ENCODE measurements around the gene PGM2.
A peak's percentile ranks its signal among the peaks of the same experiment; 100 is the strongest.
"Not testable (repeated sequence)": the region's sequence is repeated elsewhere in the genome, so short reads cannot be mapped to it uniquely, and the experiment has no call there.

PGM2 gene

DNA sequence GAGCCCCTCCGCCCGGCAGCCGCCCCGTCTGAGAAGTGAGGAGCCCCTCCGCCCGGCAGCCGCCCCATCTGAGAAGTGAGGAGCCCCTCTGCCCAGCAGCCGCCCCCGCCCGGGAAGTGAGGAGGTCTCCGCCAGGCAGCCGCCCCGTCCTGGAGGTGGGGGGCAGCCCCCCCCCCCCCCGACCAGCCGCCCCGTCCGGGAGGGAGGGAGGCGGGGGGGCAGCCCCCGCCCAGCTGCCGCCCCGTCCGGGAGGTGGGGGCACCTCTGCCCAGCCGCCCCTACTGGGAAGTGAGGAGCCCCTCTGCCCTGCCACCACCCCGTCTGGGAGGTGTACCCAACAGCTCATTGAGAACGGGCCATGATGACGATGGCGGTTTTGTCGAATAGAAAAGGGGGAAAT is 6.0 kb upstream of the PGM2 start:
- DNase-seq, result not testable (repeated sequence)

DNA sequence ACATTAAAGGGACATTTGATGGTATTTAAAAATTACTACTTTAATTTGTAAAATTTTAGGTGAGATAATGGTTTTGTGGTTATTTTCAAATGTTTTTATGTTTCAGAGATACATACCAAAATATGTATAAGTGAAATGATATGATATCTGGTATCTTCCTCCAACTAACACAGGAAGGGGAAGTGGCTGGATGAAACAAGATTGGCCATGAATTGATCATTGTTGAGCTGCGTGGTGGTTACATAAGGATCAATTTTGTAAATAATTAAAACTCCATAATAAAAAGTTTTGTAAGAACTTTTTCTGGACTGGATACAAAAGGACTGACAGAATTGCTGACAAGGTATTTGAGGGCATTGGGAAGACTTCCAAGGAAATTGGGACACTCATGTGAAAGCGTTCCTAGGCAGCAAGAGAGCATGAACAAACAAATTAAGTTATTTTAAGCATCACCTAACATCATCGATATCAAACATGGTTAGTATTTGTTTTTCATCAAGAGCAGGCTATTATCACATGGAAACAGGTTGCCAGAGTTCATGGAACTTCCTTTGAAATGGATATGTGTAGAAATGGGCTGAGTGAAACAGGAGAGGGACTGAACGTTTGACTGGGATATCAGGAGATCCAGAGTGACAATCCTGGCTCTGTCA is 4.4 kb upstream of the PGM2 start:
- DNase-seq, result no peak

DNA sequence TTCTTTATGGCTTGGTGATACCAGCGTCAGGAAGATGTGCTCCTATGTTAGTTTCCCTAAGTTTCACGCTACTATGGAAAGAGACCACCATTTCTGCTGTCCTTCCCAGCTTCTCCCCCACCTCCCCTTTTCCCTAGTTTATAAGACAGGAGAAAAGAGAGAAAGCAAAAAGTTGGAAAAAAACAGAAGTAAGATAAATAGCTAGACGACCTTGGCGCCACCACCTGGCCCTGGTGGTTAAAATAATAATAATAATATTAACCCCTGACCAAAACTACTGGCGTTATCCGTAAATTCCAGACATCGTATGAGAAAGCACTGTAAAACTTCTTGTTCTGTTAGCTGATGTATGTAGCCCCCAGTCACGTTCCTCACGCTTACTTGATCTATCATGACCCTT is 985 bp upstream of the PGM2 start:
- not testable (repeated sequence) for DNase-seq

DNA sequence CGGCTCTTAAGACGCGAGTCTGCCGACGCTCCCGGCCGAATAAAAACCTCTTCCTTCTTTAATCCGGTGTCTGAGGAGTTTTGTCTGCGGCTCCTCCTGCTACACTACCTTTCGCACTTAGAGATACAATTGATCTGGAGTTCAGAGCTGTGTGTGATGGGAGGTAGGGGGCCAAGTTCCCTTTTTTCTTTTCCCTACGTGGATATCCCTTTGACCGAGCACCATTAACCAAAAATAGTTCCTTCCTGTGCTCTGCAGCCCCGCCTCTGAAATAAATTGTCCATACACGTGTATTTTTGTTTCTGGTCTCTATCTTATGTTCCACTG is 555 bp upstream of the PGM2 start:
- peak; percentile 61 for DNase-seq

DNA sequence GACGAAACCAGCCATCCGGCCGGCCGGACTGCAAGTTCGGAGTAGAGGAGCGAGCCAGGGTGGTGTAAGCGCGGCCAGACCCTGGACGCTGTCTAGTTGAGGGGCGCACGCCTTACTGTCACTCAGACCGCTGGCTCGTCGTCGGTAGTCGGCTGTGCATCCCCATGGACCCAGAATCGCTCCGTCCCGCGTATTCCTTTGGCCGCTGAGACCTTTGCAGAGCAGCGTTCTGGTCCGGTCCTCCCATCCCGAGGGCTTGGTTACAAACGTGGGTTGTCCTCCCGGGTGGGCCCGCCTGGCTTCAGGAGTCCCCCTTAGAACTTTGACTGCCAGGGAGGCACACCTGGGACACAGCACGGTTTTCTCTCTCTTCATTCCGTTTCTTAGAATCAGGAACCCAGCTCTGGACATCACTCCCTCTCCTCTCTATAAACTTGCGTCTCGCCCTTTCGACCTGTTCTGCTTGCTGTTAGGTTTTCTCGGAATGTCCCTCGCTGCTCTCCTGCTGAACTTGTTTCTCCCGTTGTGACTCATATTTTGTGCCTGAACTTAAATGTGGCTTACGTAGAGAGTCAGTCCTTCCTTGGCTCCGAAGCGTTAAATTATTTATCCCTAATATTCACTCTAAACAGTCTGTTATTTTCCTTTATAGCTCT is 672 bp downstream of the PGM2 start:
- no peak for DNase-seq

DNA sequence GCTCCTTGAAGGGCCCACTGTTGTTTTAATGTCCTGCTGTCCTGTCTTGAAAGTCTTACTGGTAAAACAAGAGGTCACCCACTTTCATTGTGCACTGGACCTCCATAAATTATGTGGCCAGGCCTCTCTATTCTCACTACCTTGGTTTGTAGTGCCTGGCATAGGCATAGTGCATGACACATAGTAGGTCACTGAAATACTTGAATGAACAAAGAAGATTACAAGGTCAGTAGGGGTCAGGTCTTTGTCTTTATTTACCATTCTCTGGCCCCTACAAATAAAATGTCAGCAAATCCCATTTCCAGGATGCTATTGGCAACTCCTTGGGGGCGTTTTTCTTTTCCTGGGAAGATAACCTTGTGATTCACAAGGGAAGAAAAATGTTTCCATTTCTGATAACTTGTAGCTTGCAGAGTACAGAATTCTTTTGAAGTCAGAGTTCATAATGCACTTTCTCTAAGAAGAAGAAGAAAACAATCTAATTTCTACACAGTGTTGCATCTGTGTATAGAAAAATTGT is 1.4 kb downstream of the PGM2 start:
- no peak for DNase-seq

DNA sequence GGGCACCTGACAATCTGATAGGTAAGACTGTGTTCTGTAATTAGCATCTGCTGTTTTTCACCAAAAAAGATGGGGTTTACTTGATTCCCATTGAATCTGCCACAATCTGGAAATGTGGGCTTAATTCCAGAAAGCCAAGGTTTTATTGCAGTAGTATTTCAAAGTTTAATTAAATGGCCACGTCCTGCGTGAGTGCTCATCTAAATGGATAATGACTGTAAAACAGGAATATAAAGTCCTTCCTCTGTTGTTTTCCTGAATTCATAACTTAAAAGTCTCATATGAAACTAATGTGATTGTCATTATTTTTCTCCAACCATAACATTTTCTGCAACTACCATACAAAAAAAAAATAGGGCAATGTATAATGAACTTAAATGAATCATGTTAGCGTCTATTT is 2.4 kb downstream of the PGM2 start:
- no peak for DNase-seq

DNA sequence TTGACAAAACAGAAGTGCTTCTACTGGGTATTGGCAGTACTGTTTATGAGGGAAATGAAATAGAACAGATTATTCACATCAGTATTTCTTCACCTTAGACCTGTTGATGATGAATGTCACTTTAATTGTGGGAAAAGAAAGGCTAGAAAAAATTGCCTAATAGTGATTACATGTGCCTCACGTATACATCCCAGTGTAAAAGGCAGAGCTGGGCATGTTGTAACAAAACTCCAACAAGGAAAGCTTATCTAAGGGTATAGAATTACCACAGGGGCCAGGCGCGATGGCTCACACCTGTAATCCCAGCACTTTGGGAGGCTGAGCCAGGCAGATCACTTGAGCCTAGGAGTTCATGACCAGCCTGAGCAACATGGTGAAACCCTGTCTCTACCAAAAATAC is 4.2 kb downstream of the PGM2 start:
- DNase-seq, result no peak

DNA sequence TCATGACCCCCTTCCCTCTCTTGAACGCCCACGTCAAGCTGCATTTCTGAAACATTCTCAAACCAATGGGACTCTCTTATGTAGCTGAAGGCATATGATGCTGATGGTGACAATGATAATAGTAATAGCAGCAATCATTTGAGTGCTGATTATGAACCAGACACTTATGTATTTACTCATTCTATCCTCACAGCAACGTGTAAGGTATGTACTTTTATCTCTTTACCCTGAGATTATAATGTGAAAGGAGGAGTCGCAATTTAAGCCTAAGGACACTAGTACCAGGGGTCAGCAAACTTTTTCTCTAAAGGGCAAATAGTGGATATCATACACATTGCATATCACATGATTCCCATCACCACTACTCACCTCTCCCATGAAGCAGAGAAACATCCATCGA is 8.5 kb downstream of the PGM2 start:
- no peak for DNase-seq

DNA sequence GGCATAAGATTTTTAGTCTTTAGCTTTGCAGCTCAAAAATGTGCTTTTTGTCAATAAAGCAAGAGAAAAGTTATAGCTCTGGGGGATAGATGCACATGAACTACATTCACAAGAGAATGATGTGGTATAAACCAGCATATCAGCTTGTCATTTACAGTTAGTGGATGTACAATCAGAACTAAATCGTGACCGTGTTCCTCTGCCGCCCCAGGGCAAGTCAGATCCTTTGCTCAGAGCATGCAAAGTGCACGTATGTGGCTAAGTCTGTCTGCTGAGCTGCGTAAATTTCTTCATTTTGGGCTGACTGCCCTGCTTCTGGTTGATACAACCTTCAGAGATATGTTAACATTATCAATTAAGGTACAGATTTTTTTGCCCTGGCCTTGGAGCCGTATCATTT is 9.3 kb downstream of the PGM2 start:
- no peak for DNase-seq

DNA sequence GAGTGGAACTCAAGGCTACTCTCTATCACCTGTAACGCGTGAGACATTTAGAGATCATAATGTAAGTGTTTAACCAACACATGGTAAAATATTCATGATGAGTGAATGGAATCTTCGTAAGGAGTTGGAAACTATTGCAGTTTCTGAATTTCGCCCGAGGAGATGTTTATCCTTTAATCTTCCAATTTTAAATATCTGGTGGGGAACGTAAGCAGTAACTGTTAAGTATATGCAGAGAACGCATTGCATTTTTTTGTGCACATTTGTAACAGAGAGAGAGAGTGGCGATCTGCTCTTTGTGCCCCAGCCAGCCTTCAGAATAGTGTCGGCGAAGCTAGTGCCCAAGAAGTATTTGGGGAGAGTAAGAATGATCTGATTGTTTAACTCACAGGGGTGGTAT is 9.8 kb downstream of the PGM2 start:
- DNase-seq, result no peak

DNA sequence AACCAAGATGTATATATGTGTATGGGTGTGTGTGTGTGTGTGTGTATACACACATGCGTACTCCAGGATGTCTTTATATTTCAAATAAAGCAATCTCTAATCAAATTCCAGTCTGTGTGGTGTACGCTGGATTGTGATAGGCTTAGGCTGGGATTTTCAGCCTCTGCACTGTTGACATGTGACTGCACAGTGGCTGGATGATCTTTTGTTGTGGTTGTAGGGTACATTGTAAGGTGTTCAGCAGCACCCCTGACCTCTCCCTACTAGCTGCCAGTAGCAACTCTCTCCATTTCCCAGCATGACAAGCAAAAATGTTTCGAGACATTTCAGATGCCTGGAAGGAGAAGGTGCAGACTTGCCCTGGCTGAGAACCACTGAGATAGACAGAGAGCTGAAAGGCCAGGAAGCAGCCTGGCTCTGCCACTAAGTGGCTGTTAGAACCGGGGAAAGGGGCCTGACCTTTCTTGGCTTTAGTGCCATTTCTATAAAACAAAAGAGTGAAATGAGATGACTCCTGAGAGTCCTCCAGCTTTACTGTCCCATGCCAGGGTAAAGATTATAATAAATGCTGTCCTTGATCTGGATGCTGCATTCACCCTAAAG is 10.5 kb downstream of the PGM2 start:
- DNase-seq, result no peak

DNA sequence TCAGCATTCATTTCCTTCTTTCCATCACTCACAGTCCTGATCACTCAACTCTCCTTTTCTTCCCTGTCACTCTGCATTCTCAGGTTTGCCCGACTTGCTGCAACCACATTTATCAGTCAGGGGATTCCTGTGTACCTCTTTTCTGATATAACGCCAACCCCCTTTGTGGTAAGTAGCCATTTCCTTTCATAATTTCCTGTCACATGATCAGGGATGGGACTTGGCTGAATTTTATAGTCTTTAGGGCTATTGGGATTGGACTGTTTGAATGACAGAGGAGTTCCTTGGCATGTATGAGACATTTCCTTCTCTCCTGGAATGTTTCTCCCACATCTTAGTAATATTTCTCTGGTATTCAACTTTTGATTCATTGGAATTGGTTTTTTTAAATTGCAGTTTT is 11.0 kb downstream of the PGM2 start:
- no peak for DNase-seq

DNA sequence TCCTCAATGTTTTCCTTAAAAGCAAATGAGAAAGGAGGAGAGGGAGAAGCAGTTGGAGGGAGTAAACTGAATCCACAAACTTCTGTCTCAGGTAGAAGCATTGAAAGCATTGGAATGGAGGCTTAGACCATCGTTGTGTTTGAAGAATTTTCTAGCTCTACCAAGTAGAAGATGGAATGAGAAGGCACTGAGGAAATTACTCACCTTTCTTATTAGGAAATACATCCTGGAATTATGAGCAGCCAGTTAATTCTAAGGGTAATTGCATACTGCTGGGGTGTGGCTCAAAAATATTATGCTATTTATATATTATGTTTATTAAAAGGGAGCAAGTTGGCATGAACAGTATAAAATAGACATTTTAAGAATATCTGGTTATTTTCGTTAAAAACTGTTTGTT is 12.9 kb downstream of the PGM2 start:
- no peak for DNase-seq

DNA sequence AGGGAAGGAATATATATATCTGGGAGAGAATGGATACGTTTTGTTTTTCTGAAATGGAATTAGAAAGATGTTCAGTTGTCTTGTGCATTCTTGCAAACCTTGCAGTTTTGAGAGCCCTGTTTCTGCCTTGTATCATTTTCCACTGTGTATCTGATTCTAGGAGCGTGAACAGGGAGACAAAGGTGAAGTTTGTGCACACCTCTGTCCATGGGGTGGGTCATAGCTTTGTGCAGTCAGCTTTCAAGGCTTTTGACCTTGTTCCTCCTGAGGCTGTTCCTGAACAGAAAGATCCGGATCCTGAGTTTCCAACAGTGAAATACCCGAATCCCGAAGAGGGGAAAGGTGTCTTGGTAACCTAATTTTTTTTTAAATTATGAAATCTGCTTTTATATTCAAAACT is 17.7 kb downstream of the PGM2 start:
- DNase-seq, result no peak

DNA sequence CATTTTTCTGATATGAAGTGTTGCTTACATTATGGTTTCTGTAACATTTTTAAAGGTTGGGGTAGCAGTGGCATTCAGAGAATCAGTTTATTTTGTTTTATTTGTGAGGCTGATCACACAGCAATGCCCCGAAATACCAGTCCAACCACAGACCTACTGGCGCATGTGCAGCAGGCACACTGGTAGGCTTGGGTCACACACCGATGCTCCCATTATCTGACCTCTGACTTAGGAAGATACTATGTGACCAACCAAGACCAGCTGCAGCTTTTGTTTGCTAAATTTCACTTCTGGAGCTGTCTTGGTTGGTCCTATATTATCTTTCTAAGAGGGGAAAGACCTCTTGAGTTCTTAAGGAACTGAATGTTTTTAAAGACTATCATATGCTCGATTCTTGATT is 18.7 kb downstream of the PGM2 start:
- no peak for DNase-seq

DNA sequence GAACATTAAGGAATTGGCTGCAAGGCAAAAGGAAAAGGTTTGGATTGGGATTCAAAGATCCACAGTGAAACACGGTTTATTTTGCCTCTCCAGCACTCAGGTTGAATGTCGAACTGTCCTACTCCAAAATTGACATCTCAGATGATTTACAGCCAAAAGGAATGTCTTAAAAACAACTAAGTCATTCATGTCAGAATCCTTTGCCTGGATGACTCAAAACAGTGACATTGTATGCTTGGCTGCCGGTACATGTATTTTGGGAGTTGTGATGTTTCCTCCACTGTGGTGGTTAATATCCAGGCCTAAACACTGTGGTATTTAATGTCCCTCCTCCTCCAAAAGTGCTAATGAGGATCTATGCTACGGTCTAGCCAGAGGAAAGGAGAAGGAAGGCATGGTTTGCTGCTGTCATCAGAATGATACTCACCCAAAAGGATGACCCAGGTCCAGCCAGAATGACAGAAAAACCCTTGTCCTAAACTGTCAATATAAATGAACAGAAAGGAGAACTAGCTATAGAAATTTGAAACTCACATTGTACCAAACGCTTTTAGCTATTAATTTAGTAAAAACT is 20.9 kb downstream of the PGM2 start:
- no peak for DNase-seq

DNA sequence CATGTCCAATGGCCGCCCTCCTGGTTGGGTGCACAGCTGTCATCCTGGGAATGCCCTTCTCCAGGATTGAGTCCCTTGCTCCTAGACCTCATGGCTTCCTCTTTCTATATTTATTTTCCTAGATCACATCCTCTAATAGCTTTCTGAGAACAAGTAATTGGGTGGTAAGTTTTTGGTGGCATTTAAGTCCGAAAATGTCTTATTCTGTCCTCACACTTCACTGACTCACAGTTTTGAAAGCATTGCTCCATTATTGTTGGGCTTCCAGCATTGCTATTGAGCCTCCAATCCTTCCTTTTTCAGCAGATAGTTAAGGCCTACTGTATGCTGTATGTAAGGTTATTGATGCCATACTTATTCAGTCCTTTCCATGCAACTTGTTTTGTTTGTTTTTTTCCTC is 25.9 kb downstream of the PGM2 start:
- DNase-seq, result no peak

DNA sequence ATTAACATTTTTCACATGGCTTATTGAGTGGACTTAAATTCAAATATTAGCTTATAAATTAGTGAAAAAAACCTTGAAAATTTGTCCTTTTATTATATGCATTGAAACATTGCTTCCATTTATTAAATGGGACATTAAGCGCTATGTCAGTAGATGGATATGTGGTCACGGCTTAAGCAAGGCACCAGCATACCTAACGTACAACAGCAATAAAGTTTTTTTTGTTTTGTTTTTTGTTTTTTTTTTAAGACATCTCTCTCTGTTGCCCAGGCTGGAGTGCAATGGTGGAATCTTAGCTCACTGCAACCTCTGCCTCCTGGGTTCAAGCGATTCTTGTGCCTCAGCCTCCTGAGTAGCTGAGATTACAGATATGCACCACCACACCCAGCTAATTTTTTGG is 31.6 kb downstream of the PGM2 start:
- no peak for DNase-seq

DNA sequence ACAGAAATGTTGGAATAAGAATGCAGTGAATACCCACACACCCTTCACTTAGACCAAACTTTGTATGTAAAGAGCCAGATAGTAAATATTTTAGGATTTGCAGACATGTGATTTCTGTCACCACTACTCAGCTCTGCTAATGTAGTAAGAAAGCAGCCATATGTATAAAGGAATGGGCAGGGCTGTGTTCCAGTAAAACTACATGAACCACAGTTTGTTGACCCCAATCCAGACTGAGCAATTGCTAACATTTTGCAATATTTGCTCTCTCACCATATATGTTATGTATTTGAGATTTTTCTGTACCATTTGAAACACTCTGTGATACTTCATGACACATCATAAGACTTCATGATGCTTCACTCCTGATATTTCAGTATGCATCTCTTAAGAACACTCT is 32.4 kb downstream of the PGM2 start:
- no peak for DNase-seq

DNA sequence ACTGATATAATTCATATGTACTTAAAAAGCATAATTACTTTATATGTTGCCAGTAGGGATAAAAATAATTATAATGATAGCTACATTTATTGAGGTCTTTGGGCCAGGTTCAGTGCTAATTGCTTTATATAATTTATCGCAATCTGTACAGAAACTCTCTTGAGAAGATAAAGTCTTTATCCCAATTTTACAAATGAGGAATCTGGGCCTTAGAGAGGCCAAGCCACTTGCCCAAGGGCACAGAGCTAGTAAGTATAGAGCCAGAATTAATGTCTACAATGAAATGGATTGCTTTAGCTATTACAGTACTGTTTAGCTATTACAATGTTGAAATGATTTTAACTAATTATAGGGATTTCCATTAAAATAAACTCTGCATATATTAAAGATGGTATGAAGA is 33.8 kb downstream of the PGM2 start:
- DNase-seq, result no peak

DNA sequence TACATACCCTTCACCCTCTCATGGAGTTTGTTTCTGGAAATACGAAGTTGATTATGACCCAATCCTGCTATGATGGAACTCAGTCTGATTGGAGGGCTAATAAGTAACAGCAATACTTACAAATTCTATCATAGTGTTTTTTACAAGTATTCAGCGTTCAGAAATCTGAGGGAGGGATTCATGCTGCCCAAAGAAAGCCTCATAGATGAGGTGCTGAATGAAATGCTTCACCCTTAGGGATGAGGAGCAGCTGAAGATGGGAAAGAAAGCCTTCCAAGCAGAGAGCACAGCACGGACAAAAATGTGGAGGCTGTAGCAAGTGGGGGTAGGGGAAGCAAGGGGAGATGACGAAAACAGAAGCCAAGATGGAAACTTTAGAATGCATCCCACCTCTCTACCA is 36.5 kb downstream of the PGM2 start:
- DNase-seq, result no peak

DNA sequence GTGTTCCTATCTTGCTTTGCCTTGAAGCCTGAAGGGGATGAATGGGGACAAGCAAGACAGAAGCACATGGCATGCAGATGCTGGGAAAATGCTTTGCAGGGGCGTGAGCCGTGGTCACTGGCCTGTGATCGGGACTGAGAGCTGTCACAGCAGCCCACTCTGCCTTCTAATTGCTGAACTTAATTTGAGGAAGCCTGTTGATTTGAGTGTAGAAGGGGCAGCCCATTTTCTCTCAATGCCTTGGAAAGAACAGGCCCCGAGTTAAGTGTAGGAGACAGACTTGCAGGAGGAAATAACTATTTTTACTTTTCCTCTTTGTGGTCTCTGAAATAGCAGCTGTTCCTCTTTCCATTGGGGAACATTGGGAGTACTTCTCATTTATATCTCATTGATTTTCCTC is 38.3 kb downstream of the PGM2 start:
- DNase-seq, result no peak

DNA sequence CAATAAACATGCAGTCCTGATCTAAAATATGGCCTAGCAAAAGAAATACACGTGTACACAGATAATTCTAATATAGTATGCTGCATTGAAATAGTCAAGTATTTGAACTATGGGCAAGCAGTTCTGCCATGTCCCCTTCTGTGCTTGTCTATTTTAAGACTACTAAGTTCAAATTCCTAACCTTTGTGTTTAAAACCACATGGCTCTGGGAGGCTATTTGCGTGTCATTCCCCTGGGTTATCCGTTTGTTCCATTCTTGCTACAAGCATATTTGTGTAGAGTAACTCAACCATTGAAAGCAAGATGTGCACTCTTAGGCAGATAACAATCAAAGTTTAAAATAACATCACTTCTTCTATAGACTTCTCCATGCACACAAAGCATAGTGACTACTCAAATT is 39.0 kb downstream of the PGM2 start:
- DNase-seq, result no peak

Measured in NCI-H524 treated with DMSO at 0.1 percent for 48 hours (cell line).